Measurements from ENCODE around the gene ALOX15.
"Not testable (repeated sequence)": the region's sequence is repeated elsewhere in the genome, so short reads cannot be mapped to it uniquely, and the experiment has no call there.

Gene ALOX15

GRCh38 chr17:4645642-4646041 lies 4.2 kb upstream of the ALOX15 start:
- no peak for DNase-seq

GRCh38 chr17:4643676-4644075 lies 2.2 kb upstream of the ALOX15 start:
- DNase-seq, result no peak

GRCh38 chr17:4642286-4642685 lies 808 bp upstream of the ALOX15 start:
- no peak for DNase-seq

GRCh38 chr17:4640569-4641188 lies 799 bp downstream of the ALOX15 start:
- not testable (repeated sequence) for DNase-seq

GRCh38 chr17:4639301-4640059 lies 2.0 kb downstream of the ALOX15 start:
- DNase-seq, result peak; percentile 93

GRCh38 chr17:4638766-4639165 lies 2.7 kb downstream of the ALOX15 start:
- not testable (repeated sequence) for DNase-seq

- no peak for DNase-seq
These were observed 4.9 kb downstream of the ALOX15 start for GRCh38 chr17:4636474-4637100.

GRCh38 chr17:4635823-4636375 lies 5.6 kb downstream of the ALOX15 start:
- DNase-seq, result no peak

- DNase-seq, result no peak
These were observed 6.5 kb downstream of the ALOX15 start for GRCh38 chr17:4634976-4635375.

GRCh38 chr17:4633643-4634042 lies 7.8 kb downstream of the ALOX15 start:
- no peak for DNase-seq

- DNase-seq, result no peak
These were observed 8.9 kb downstream of the ALOX15 start for GRCh38 chr17:4632581-4632920.

- DNase-seq, result no peak
These were observed 9.5 kb downstream of the ALOX15 start for GRCh38 chr17:4631836-4632580.

GRCh38 chr17:4631431-4631830 lies 10.0 kb downstream of the ALOX15 start:
- no peak for DNase-seq

- no peak for DNase-seq
These were observed 14.7 kb downstream of the ALOX15 start for GRCh38 chr17:4626734-4627256.

- DNase-seq, result peak; percentile 69
These were observed 16.3 kb downstream of the ALOX15 start for GRCh38 chr17:4625181-4625617.

GRCh38 chr17:4624451-4624911 lies 17.0 kb downstream of the ALOX15 start:
- not testable (repeated sequence) for DNase-seq

- DNase-seq, result peak; percentile 78
These were observed 18.2 kb downstream of the ALOX15 start for GRCh38 chr17:4623249-4623648.

GRCh38 chr17:4622375-4622774 lies 19.1 kb downstream of the ALOX15 start:
- no peak for DNase-seq

- DNase-seq, result no peak
These were observed 20.9 kb downstream of the ALOX15 start for GRCh38 chr17:4620531-4621101.

- peak; percentile 55 for DNase-seq
These were observed 23.7 kb downstream of the ALOX15 start for GRCh38 chr17:4617590-4618351.

- DNase-seq, result no peak
These were observed 24.4 kb downstream of the ALOX15 start for GRCh38 chr17:4617090-4617489.

- DNase-seq, result no peak
These were observed 25.0 kb downstream of the ALOX15 start for GRCh38 chr17:4616476-4616875.
